NCI-H345 (cell line): ENCODE data around the gene STIP1.
"Not testable (repeated sequence)": the region's sequence is repeated elsewhere in the genome, so short reads cannot be mapped to it uniquely, and the experiment has no call there.

ENCODE experiments used
- DNase-seq: peaks from one replicate; lab custom pipeline; 2025; lab: John Stamatoyannopoulos, UW

STIP1 gene

DNA sequence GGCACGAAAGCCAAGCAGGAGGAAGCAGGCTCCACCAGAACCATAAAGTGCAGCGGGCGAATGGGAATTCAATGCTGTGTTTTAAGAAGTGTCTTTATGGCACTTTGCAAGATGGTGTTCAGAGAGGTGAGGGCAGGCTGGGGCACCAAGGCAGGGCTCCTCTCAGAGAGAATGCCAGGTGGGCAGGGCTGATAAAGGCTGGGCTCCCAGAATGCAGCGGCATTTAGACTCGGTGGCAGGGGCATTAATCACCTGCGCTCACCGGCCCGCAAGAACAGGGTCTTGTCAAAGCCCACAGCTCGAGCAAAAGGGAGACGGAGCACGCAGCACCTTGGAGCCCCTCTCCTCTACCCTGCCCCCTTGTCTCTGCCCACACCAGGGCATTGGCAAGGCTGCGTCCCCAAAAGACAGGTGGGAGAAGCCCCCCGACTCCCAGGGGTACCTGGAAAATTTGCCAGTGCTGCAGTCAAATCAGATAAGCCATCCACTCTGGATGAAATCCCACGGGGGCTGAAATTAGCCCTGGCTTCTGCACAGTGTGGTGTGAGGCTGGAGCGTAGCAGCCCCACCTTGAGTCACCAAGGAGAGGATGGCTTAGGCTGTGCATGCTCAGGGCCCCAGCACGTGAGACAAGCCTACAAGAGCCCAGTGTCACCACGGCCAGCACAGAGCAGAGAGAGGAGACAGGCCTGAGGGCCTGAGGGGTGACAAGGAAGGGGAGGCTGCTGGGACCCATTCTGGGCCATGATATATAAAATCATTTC is 28.2 kb upstream of the STIP1 start:
- DNase-seq, result no peak

GRCh38 chr11:64161037-64161436 is 24.9 kb upstream of the STIP1 start:
- DNase-seq, result no peak

GRCh38 chr11:64162769-64163168 is 23.2 kb upstream of the STIP1 start:
- not testable (repeated sequence) for DNase-seq

- DNase-seq, result no peak
These were observed 22.0 kb upstream of the STIP1 start for GRCh38 chr11:64163951-64164350.

- DNase-seq, result no peak
These were observed 21.3 kb upstream of the STIP1 start for GRCh38 chr11:64164392-64165312.

DNA sequence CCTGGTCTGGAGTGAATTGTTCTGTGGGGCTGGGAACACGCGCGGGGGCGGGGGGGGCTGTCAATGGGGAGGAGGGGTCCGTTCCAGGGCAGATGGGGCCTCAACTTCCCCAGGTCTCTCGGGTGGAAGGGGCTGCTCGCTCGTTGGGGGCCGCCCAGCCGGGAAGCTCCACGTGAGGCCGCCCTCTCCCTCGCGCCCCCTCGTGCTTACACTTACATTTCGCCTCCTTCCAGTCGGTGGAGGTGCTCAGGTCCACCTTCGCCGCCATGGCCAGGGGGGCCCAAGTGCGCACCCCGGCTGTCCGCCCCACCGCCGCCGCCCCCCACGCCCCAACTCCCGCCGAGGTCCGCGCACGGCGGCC is 20.5 kb upstream of the STIP1 start:
- DNase-seq, result no peak

GRCh38 chr11:64165842-64166635 is 19.9 kb upstream of the STIP1 start, which contains the start of gene MACROD1:
Gene MACROD1, minus strand, starts transcription at chr11:64166113. Its CDS starts 119 bp downstream, at chr11:64165994.
- DNase-seq, result peak; percentile 76

GRCh38 chr11:64170419-64170818 is 15.6 kb upstream of the STIP1 start:
- DNase-seq, result no peak

DNA sequence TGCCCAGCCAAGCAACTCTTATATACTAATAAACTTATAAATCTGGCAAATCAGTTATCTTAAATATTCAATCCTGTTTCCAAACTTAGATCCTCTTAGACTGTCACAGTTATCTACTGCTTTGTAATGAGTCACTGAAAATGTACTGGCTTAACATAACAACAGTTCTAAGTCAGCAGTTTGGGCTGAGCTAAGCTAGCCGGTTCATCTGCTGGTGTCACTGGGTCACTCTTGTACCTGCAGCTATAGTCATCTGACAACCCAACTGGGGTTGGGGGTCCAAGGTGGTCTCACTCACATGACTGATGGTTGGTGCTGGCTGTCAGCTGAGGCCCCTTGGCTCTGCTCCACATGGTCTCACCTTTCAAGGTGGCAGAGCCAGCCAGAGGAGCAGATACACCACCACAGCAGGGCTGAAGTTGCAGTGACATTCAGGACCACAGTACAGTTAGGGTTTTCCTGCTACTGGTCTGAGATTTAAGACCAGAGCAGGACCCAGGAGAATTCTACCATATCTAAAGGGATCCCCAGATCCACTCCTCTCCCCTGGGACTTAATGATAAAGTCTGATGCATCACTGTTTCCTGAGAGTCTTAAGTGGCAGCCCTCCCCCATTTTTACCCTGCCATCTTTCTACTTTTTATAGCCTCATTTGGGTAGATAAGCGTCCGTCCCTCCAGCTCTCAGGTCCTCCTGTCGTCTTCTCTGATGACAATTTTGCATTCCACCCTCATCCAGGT is 12.2 kb upstream of the STIP1 start:
- DNase-seq, result no peak

DNA sequence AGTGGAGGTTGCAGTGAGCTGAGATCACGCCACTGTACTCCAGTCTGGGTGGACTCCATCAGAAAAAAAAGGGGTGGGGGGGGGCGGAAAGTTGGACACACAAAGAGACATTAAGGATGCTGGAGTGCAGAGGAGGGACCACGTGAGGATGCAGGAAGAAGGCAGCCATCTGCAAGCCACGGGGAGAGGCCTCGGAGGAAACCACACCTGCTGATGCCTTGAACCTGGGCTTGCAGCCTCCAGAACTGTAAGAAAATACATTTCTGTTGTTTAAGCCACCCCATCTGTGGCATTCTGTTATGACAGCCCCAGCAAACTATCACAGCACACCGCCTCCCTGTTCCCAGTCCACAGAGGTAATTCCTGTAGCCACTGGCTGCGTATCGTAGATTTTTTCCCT is 9.2 kb upstream of the STIP1 start:
- no peak for DNase-seq

- no peak for DNase-seq
These were observed 7.8 kb upstream of the STIP1 start for GRCh38 chr11:64178203-64178602.

DNA sequence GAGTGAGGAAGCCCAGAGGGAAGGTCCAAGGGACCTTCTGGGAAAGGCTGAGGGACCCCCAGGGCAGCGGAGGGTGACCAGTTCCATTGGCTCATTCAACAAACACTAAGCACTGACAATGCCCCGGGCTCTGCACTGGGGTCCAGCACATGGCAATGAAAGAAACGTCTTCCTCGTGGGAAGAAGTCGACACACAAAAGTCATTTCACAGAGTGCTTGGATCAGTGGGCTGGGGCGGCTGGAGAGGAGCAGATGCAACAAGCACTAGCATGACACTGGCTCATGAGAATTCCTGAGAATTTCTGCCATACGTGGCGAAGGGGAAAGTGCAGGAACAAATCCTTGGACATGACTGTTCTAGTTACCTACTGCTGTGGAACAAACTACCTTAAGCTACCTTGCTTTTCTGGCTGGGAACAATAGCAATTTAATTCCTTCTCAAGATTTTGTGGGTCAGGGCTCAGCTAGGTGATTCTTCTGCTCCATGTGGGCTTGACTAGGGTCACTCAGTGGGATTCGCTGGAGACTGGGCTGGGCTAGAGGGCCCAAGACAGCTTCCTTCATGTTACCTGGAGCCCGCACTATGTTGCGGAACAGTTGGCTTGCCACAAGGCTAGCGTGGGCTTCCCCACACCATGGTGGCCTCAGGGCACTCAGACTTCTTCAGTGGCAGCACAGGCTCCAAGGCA is 6.9 kb upstream of the STIP1 start:
- DNase-seq, result no peak

DNA sequence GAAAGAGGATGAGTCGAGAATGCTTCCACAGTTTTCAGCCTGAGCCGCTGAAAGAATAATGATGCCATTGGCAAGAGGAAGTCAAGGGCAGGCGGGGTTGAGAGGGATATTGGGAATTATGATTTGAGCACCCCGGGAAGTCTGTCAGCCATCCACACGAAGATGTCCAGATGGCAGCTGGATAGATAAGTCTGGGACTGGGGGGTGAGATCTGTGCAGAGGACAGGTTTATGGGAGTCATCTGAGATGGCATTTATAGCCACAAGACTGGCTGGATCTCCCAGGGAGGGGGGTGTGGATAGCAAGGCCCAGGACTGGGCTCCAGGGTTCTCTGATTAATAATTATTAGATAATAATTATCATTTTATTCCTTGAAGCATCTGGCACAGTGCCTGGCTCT is 5.1 kb upstream of the STIP1 start:
- DNase-seq, result no peak

GRCh38 chr11:64181506-64182411 is 4.2 kb upstream of the STIP1 start:
- DNase-seq, result peak; percentile 73

DNA sequence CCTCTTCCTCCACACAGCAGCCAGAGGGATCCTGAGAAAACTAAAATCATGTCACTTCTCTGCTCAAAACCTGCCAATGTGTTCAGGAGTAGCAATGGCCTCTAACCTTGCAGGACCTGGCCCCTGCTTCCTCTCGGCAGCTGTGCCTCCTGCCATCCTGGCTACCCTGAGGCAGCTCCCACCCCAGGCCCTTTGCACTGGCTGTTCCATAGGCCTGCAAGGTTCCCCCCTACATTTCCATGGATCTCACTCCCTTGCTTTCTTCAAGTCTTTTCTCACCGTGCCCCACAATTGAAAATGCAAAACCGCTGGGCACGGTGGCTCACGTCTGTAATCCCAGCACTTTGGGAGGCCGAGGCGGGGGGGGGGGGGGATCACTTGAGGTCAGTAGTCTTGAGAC is 2.1 kb upstream of the STIP1 start:
- no peak for DNase-seq

DNA sequence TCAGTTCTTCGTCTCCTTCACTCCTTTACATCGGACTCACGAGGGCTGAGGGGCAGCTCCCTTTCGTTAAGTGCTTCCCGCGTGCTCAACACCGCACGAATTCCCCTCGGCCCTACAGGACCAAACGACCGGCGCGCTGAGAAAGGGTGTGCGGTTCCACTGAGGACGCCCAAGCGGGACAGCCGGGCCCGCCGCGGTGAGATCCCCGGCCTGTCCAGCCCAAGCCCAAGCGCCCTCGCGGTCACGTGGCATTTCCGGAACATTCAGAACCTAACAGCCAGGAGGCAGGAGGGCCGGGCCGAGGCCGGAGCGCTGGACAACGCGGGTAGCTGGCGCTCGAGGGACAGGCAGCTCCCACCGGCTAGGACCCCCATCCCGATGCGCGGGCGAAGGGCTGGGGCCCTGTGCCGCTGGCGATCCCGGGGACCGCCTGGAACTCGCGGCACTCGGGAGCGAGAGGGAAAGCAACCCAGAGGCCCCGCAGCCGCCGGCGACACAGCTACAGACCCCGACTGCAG is 737 bp upstream of the STIP1 start:
- DNase-seq, result no peak

GRCh38 chr11:64186492-64187165 is 658 bp downstream of the STIP1 start:
- peak; percentile 40 for DNase-seq

- DNase-seq, result no peak
These were observed 6.5 kb downstream of the STIP1 start for GRCh38 chr11:64192434-64192833.

- no peak for DNase-seq
These were observed 10.7 kb downstream of the STIP1 start for GRCh38 chr11:64196626-64197025.
